GM18499 (cell line): ENCODE data around the gene HCAR1.
"Not testable (repeated sequence)": the region's sequence is repeated elsewhere in the genome, so short reads cannot be mapped to it uniquely, and the experiment has no call there.

Source experiments
- ATAC-seq: cut with Tn5 transposase; IDR thresholded peaks from one replicate; pipeline ENCODE4 v1.9.1; 2021; ENCODE audit warnings: moderate number of reproducible peaks; ENCODE audit not compliant: insufficient read depth, unreplicated experiment

HCAR1 gene

GRCh38 chr12:122730215-122731014 lies at the start of gene HCAR1:
HCAR1 (minus strand) TSS chr12:122730844; CDS start chr12:122730339, 505 bp downstream.
- ATAC-seq, result no peak

- no peak for ATAC-seq
These were observed 26.9 kb upstream of the HCAR1 start for GRCh38 chr12:122757568-122757967.

GRCh38 chr12:122754790-122755189 lies 24.1 kb upstream of the HCAR1 start:
- ATAC-seq, result no peak

- ATAC-seq, result no peak
These were observed 22.6 kb upstream of the HCAR1 start for GRCh38 chr12:122753319-122753650.

GRCh38 chr12:122752464-122753318 lies 22.0 kb upstream of the HCAR1 start, which contains the start of gene DENR:
DENR (plus strand) TSS chr12:122752824; CDS start chr12:122753702, 878 bp downstream.
- peak; percentile 94 for ATAC-seq

- not testable (repeated sequence) for ATAC-seq
These were observed 20.3 kb upstream of the HCAR1 start for GRCh38 chr12:122750781-122751515.

GRCh38 chr12:122749569-122750332 lies 19.1 kb upstream of the HCAR1 start:
- ATAC-seq, result no peak

GRCh38 chr12:122747224-122748135 lies 16.8 kb upstream of the HCAR1 start:
- ATAC-seq, result no peak

GRCh38 chr12:122743895-122744525 lies 13.4 kb upstream of the HCAR1 start:
- ATAC-seq, result no peak

- ATAC-seq, result no peak
These were observed 9.7 kb upstream of the HCAR1 start for GRCh38 chr12:122740351-122740750.

- ATAC-seq, result no peak
These were observed 7.9 kb upstream of the HCAR1 start for GRCh38 chr12:122738571-122738970.

GRCh38 chr12:122732611-122733010 lies 2.0 kb upstream of the HCAR1 start:
- no peak for ATAC-seq

- no peak for ATAC-seq
These were observed 1.5 kb upstream of the HCAR1 start for GRCh38 chr12:122732170-122732569.

GRCh38 chr12:122729583-122730214 lies 945 bp downstream of the HCAR1 start:
- no peak for ATAC-seq

- ATAC-seq, result no peak
These were observed 4.5 kb downstream of the HCAR1 start for GRCh38 chr12:122726080-122726558.

- no peak for ATAC-seq
These were observed 5.1 kb downstream of the HCAR1 start for GRCh38 chr12:122725452-122726079.

- no peak for ATAC-seq
These were observed 5.9 kb downstream of the HCAR1 start for GRCh38 chr12:122724641-122725243.
